ENCODE data around the gene ERC1.
"Not testable (repeated sequence)": the region's sequence is repeated elsewhere in the genome, so short reads cannot be mapped to it uniquely, and the experiment has no call there.

Gene ERC1

GRCh38 chr12:1351926-1352325 lies 360.9 kb downstream of the ERC1 start:
- TF ChIP-seq, protein P1, sequence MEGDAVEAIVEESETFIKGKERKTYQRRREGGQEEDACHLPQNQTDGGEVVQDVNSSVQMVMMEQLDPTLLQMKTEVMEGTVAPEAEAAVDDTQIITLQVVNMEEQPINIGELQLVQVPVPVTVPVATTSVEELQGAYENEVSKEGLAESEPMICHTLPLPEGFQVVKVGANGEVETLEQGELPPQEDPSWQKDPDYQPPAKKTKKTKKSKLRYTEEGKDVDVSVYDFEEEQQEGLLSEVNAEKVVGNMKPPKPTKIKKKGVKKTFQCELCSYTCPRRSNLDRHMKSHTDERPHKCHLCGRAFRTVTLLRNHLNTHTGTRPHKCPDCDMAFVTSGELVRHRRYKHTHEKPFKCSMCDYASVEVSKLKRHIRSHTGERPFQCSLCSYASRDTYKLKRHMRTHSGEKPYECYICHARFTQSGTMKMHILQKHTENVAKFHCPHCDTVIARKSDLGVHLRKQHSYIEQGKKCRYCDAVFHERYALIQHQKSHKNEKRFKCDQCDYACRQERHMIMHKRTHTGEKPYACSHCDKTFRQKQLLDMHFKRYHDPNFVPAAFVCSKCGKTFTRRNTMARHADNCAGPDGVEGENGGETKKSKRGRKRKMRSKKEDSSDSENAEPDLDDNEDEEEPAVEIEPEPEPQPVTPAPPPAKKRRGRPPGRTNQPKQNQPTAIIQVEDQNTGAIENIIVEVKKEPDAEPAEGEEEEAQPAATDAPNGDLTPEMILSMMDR (IDR thresholded peaks at IDR 0.05; ENCODE audit: low read depth, low read length): no peak
- DNase-seq (ENCODE audit: low read depth in 2 of 2): no peak
- H3K4me3 ChIP-seq (replicated peaks in 1 of 2; ENCODE audit: low read depth in 2 of 2, low read length in 2 of 2): no peak overlapping the region

GRCh38 chr12:1353451-1353850 lies 362.4 kb downstream of the ERC1 start:
- no peak overlapping the region for H3K4me3 ChIP-seq (replicated peaks in 1 of 2; ENCODE audit: low read depth in 2 of 2, low read length in 2 of 2)
- DNase-seq (ENCODE audit: low read depth in 2 of 2): no peak
- TF ChIP-seq, protein P1 (IDR thresholded peaks at IDR 0.05; ENCODE audit: low read depth, low read length): no peak

GRCh38 chr12:1355396-1355795 lies 364.4 kb downstream of the ERC1 start:
- DNase-seq (ENCODE audit: low read depth in 2 of 2): peak; percentile 15 to 16
- TF ChIP-seq, protein P1 (IDR thresholded peaks at IDR 0.05; ENCODE audit: low read depth, low read length): no peak
- no peak overlapping the region for H3K4me3 ChIP-seq (replicated peaks in 1 of 2; ENCODE audit: low read depth in 2 of 2, low read length in 2 of 2)

GRCh38 chr12:1355871-1356270 lies 364.8 kb downstream of the ERC1 start:
- not testable (repeated sequence) for H3K4me3 ChIP-seq (replicated peaks in 1 of 2; ENCODE audit: low read depth in 2 of 2, low read length in 2 of 2); DNase-seq (ENCODE audit: low read depth in 2 of 2)

DNA sequence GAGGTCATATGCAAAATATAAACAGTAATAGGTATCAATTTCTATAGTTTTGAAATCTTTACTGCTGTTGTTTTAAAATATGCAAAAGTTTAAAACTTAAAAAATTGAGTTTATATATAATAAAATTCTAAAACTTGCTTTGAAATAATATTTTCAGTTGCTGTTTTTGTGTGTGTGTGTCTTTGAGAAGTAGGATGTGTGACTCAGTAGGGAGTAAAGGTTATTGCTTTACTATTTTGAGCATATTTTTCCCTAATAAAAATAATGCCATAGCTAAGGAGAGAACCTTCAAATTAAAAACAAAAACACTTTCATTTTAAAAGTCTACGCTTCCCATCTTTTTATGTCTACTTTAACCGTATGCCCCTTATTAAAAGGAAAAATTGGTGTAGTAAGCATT lies 365.3 kb downstream of the ERC1 start:
- H3K4me3 ChIP-seq (replicated peaks in 1 of 2; ENCODE audit: low read depth in 2 of 2, low read length in 2 of 2): no peak overlapping the region
- TF ChIP-seq, protein P1 (IDR thresholded peaks at IDR 0.05; ENCODE audit: low read depth, low read length): no peak
- peak in 1 of 2 donors; percentile 13 for DNase-seq (ENCODE audit: low read depth in 2 of 2)

DNA sequence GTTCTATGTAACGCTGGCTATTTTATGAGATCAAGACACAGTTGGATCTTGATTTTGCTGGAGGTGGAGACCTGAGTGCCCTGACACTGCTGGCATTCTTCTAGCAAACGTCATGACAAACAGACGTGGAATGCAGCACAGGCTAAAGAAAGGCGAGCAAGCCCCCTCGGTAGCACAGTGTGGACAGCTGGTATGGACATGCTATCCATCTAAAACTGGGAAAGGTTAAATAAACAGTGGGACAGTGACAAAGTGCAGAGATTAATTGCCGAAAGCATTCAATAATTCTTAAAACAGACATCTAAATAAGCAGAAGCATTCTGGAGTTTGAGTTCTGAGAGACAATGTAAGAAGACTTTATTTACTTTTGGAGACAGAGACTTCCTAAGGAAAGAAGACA lies 366.1 kb downstream of the ERC1 start:
- TF ChIP-seq, protein P1 (IDR thresholded peaks at IDR 0.05; ENCODE audit: low read depth, low read length): no peak
- peak; percentile 14 to 34 for DNase-seq (ENCODE audit: low read depth in 2 of 2)
- H3K4me3 ChIP-seq (replicated peaks in 1 of 2; ENCODE audit: low read depth in 2 of 2, low read length in 2 of 2): no peak overlapping the region

DNA sequence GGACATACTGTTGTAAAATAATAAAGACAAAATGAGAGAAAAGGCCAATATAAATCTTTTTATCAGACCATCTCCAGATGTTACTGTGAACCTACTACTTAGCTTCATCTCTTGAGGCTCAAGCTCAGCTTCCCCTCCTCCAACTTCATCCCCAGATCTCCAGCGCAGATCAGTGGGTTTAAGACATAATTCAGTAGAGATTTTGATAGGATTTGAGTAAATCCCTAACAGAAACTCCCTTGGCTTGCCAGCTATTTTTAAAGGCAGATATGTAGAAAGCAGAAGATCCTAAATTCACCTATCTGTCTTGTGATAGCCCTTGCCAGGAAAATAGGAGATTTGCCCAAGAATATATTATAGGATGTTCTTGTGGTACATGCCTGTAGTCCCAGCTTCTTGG lies 366.7 kb downstream of the ERC1 start:
- no peak for DNase-seq (ENCODE audit: low read depth in 2 of 2)
- no peak overlapping the region for H3K4me3 ChIP-seq (replicated peaks in 1 of 2; ENCODE audit: low read depth in 2 of 2, low read length in 2 of 2)
- TF ChIP-seq, protein P1 (IDR thresholded peaks at IDR 0.05; ENCODE audit: low read depth, low read length): no peak

All from cardiac fibroblast (primary cell).